Stimulated activated CD8-positive, alpha-beta memory T cell treated with anti-CD3 and anti-CD28 coated beads, Interleukin-4, amount 100 ng/mL, for 24 hours (primary cell): Measurements from ENCODE around the gene B4GALT6.
"Not testable (repeated sequence)": the region's sequence is repeated elsewhere in the genome, so short reads cannot be mapped to it uniquely, and the experiment has no call there.

ENCODE experiments used
- DNase-seq: peaks from one replicate; pipeline ENCODE4 v3.0.0-alpha.2; 2020; ENCODE audit warnings: low read depth

Gene B4GALT6

DNA sequence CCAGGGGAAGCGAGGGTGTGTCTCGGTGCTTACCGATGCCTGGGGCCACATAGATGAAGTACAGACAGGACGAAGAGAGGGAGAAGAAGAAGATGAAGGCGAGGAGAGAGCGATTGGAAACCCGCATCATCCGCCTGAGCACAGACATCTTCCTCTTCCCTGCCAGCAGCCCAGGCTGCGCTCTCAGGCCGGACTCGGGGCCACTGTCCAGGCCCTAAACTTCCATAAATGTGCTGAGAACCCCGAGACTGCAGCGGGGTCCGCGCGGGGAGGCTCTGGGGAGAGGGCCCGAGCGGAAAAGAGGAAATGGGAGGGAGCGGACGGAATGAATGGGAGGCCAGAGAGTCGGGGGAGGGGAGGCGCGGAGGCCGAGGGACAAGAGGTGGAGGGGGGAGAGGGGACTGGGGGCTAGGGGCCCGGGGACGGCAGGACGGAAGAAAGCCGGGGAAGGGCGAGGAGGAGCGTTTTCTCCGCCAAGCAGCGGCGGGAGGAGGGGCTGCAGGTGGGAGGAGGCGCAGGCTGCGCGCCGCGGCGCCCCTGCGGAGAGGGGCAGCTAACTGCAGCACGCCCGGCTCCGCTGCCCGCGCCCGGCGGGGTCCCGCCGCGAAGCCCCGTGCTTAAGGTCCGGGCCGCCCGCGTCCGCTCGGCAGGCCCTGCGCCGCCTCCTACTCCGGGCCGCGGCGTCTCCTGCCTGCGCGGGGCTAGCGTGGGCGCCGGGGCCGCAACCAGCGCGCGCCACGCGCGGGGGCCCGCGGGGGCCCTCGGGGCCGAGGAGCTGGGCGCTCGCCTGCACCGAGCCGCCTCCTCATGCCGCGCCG, at the start of gene B4GALT6:
B4GALT6 (minus strand) TSS at position 303 of the 818 bp plus-strand sequence; CDS start at position 148, 155 bp downstream.
- DNase-seq, result no peak

- no peak for DNase-seq
Measured at GRCh38 chr18:31731628-31732027, 47.2 kb upstream of the B4GALT6 start.

DNA sequence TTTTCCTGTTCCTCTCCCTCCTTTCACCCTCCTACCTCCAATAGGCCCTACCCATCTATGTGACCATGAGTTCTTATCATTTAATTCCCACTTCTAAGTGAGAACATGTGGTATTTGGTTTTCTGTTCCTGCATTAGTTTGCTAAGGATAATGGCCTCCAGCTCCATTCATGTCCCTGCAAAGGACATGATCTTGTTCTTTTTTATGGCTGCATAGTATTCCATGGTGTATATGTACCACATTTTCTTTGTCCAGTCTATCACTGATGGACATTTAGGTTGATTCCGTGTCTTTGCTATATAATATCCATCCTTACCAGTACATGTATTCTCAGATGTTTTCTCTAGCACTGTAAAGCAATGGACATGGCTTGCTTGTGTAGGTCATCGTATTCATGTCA, 44.8 kb upstream of the B4GALT6 start:
- DNase-seq, result not testable (repeated sequence)

- no peak for DNase-seq
Measured at GRCh38 chr18:31723990-31724711, 39.8 kb upstream of the B4GALT6 start.

GRCh38 chr18:31723639-31723989, 39.2 kb upstream of the B4GALT6 start:
- DNase-seq, result no peak

DNA sequence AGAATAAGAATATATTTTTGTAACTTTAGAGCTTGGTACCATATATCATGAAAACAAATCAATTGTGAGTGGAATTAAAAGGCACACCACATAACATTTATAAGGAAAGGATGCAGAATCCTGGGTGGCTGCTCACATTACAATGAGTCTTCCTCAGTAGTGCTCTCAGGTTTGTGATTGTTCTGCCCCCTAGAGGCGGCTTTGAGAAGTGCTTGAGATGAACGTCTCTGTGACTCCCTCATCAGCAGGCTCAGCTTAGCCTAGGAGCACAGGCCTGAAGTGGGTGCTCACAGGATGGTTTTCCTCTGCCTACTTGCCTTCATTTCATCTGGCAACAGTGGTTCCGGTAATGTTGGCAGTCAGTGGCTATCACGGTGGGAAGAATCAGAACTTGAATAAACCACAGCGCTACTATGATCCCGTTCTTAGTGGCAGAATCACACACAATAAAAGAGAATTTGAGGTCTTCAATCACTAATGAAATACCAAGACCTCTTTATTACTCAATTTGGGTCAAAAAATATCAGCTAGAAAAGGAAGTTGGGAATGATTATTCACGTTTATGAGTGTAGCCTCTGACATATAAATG, 38.1 kb upstream of the B4GALT6 start:
- peak; percentile 63 for DNase-seq

- DNase-seq, result no peak
Measured at GRCh38 chr18:31721601-31722000, 37.2 kb upstream of the B4GALT6 start.

DNA sequence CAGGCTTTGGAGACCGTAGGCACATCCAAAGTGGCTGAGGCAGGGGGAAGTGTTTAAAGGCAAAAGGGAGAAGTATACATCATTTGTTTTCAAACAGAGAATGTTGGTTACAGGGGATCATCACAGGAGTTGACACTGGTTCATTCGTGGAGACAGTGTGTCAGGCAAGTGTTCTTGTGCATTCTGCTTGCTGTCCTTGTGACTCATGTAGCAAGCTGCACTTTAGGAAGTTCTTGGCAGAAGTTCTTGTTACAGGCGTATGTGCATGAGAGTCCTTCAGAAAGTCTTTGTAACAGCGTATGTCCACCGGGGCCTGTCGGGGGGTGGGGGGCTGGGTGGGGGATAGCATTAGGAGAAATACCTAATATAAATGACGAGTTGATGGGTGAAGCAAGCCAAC, 36.5 kb upstream of the B4GALT6 start:
- no peak for DNase-seq

DNA sequence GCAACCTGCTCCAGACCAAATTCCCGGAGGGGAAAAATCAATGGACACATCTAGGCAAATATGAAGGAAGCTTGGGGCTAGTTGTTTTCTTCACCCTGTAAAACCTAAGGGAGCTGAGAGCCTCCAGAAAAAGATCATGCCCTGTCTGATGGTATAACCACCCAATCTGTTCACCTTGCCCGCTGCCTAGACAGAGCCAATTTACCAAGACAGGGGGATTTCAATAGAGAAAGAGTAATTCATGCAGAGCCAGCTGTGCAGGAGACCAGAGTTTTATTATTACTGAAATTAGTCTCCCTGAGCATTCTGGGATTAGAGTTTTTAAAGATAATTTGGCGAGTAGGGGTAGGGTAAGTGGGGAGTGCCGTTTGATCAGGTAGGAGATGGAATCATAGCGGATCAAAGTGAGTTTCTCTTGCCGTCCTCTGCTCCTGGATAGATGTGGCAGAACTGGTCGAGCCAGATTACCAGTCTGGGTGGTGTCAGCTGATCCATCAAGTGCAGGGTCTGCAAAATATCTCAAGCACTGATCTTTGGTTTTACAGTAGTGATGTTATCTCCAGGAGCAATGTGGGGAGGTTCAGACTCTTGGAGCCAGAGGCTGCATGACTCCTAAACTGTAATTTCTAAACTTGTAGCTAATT, 35.1 kb upstream of the B4GALT6 start:
- no peak for DNase-seq

DNA sequence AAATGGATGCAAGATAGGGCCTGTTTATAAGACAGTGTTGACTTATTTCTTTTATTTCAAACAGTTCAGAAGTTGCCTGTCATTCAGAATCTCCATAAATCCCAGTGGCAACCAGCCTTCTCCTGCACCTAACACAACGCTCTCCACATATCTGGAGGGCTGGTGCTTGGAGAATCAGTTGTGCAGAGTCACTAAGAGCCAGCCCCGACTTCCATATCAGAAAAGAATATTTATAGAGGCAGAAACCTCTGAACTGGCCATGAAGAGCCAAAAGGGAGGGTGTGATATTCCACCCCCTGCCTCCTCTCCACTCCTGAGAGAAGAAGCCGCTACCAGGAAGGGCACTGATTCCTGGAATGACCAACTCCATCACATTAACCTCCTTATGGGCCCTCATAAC, 34.0 kb upstream of the B4GALT6 start:
- no peak for DNase-seq

DNA sequence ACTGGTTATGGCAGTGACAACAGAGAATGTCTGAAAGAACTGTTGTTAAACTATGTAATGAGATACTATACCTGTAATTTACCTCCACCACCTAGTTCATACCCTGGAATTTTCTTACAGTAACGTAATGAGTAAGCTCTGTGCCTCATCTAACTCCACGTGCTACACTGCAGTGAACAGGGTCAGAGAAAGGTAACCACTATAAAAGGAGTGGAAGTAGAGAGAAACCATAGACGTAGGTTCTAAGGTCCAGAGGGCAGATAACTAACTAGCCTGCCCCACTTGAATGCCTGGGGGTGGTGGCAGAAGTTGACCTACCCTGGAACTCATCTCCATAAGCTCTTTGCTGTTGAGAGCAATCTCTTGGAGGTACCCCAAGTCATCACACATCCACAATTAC, 32.0 kb upstream of the B4GALT6 start:
- DNase-seq, result no peak

GRCh38 chr18:31711365-31712172, 27.2 kb upstream of the B4GALT6 start:
- no peak for DNase-seq

- DNase-seq, result no peak
Measured at GRCh38 chr18:31710826-31711225, 26.4 kb upstream of the B4GALT6 start.

GRCh38 chr18:31707815-31708214, 23.4 kb upstream of the B4GALT6 start:
- no peak for DNase-seq

GRCh38 chr18:31702449-31702848, 18.1 kb upstream of the B4GALT6 start:
- DNase-seq, result no peak

DNA sequence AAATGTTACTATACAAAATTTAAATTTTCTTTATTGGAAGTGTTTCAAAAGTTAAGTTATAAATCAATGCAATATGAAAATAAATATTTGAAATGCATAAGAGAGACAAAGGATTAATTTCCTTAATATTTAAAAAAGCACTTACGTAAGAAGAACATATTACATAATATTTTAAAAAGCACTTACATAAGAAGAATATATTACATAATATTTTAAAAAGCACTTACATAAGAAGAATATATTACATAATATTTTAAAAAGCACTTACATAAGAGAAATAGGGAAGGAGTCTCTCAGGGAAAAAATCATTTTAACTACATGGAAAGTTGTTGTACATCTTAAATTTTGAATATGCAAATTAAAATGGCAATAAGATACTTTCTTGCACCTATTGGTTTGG, 17.4 kb upstream of the B4GALT6 start:
- DNase-seq, result no peak

GRCh38 chr18:31700990-31701389, 16.6 kb upstream of the B4GALT6 start:
- no peak for DNase-seq

DNA sequence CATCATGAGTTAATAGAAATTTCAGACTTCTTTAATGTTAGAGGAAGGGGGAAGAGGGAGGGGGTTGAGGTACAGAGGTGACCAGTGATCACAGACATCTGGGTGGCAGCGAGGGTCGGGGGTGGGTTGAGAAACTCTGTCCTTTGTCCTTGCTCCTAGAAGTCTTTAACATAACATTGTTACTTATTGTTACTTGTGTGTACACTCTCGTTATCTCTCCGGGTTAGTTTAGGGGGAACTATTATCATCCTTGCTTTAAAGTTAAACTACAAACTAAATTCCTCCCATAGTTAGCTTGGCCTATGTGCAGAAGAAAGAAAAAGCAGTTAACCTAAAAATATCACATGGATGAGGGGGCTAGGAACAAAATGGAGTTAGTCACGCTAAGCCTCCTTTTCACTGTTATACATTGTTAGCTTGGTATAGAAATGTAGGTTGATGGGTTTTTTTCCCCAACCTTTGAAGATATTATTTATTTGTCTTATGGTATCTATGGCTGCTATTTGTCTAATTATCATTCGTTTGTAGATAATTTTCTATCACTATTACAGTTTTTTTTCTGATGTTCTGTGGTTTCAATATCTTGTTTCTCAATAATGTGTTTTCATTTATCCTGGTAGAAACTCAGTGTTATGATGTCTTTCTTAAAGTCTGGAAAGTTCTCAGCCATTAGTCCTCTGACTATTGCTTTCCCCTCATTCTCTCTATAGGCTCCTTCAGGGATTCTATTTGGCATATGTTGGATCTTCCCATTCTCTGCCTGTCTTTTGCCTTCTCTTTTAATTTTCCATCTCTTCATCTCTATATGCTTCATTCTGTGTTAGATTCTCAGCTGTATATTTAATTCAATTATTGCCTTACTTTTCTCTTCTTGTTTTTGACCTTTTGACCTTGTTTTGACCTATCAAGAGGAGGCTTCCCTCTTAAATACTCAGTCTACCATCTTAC, 13.2 kb upstream of the B4GALT6 start:
- DNase-seq, result no peak

- no peak for DNase-seq
Measured at GRCh38 chr18:31695989-31696388, 11.6 kb upstream of the B4GALT6 start.

GRCh38 chr18:31694297-31694696, 9.9 kb upstream of the B4GALT6 start:
- no peak for DNase-seq

GRCh38 chr18:31688606-31689005, 4.2 kb upstream of the B4GALT6 start:
- DNase-seq, result no peak
